GM12878 (cell line): ENCODE results near the gene CWF19L1. TPM values are rescaled to one million over a fixed set of nuclear protein-coding genes. Genes with fewer than 3 reads are reported as not detected.

Experiments
- BACH1 ChIP-seq: fragments of 450-650 bp; IDR thresholded peaks from 2 replicates; pipeline ENCODE4 v1.6.1; 2017; ENCODE audit warnings: mild to moderate bottlenecking, borderline replicate concordance
- CREM ChIP-seq: IDR thresholded peaks from 2 replicates; pipeline ENCODE4 v1.6.1; 2014; ENCODE audit warnings: antibody characterized with exemption, low read depth
- E4F1 ChIP-seq: fragments of 450-650 bp; IDR thresholded peaks from 2 replicates; pipeline ENCODE4 v1.6.1; 2018; ENCODE audit warnings: borderline replicate concordance, mild to moderate bottlenecking; ENCODE audit not compliant: partially characterized antibody
- EED ChIP-seq: sonication (generic); IDR thresholded peaks from 2 replicates; pipeline ENCODE4 v1.6.1; 2016; ENCODE audit warnings: antibody characterized with exemption, low read depth
- MAX ChIP-seq: IDR thresholded peaks from 2 replicates; pipeline ENCODE4 v1.6.1; 2012; ENCODE audit warnings: low read depth, low read length, improper control_type of control experiment
- MTA2 ChIP-seq: fragments of 450-650 bp; IDR thresholded peaks from 2 replicates; pipeline ENCODE4 v1.6.1; 2016; ENCODE audit warnings: low read depth, mild to moderate bottlenecking, moderate library complexity
- MYC ChIP-seq: IDR thresholded peaks from 2 replicates; pipeline ENCODE4 v1.6.1; 2011; ENCODE audit warnings: mild to moderate bottlenecking, low read length, moderate library complexity, inconsistent platforms; ENCODE audit not compliant: insufficient read depth, insufficient replicate concordance, insufficient read length, severe bottlenecking
- PAX8 ChIP-seq: fragments of 450-650 bp; IDR thresholded peaks from 2 replicates; pipeline ENCODE4 v1.6.1; 2017; ENCODE audit warnings: mild to moderate bottlenecking, moderate library complexity
- POLR2A ChIP-seq: IDR thresholded peaks from 2 replicates; pipeline ENCODE4 v1.6.1; 2011; ENCODE audit warnings: low read depth, mild to moderate bottlenecking, low read length
- RUNX3 ChIP-seq: IDR thresholded peaks from 2 replicates; pipeline ENCODE4 v1.6.1; 2012; ENCODE audit warnings: low read length, inconsistent platforms
- SKIL ChIP-seq: fragments of 450-650 bp; IDR thresholded peaks from 2 replicates; pipeline ENCODE4 v1.6.1; 2017; ENCODE audit warnings: mild to moderate bottlenecking, low read depth, inconsistent platforms; ENCODE audit not compliant: poor library complexity, severe bottlenecking
- SREBF1 ChIP-seq: IDR thresholded peaks from 2 replicates; pipeline ENCODE4 v1.6.1; 2012; ENCODE audit warnings: mild to moderate bottlenecking, low read length
- SRF ChIP-seq, 2 experiments: IDR thresholded peaks; 2 replicates each; pipeline ENCODE4 v1.6.1; 2011; ENCODE audit warnings: low read depth in 2 of 2, low read length in 2 of 2, mild to moderate bottlenecking in 1 of 2, moderate library complexity in 1 of 2
- USF2 ChIP-seq: IDR thresholded peaks from 2 replicates; pipeline ENCODE4 v1.6.1; 2011; ENCODE audit warnings: low read depth, low read length, improper control_type of control experiment, borderline replicate concordance
- WRNIP1 ChIP-seq: IDR thresholded peaks from 2 replicates; pipeline ENCODE4 v1.6.1; 2011; ENCODE audit warnings: low read depth, low read length, improper control_type of control experiment, borderline replicate concordance
- YBX1 ChIP-seq: fragments of 450-650 bp; IDR thresholded peaks from 2 replicates; pipeline ENCODE4 v1.6.1; 2016; ENCODE audit warnings: antibody characterized with exemption
- ZBTB40 ChIP-seq: fragments of 450-650 bp; IDR thresholded peaks from 2 replicates; pipeline ENCODE4 v1.6.1; 2016; ENCODE audit warnings: mild to moderate bottlenecking, moderate library complexity, borderline replicate concordance
- ZNF24 ChIP-seq: fragments of 450-650 bp; IDR thresholded peaks from 2 replicates; pipeline ENCODE4 v1.6.1; 2017; ENCODE audit warnings: antibody characterized with exemption, mild to moderate bottlenecking
- ZZZ3 ChIP-seq: IDR thresholded peaks from 2 replicates; pipeline ENCODE4 v1.6.1; 2011; ENCODE audit warnings: low read depth; ENCODE audit not compliant: control insufficient read depth, insufficient read length
- polyA plus RNA-seq, 11 experiments: library from polyadenylated mRNA; depleted of rRNA in 4 of 11; unstranded in 6 of 11; stranded (reverse) in 5 of 11; fragments of >200 nt; fragmentation: Nextera tagmentation in 4 of 11; fragmentation: Illumina TruSeq in 1 of 11; extraction: Ambion mirVana in 4 of 11; extraction: Trizol in 1 of 11; gene quantifications; 1 replicate in 1 of 11; 2 replicates in 10 of 11; pipeline versions ENCODE4 v1.2.1 to v1.2.3, GENCODE V29; 2011 to 2016; ENCODE audit warnings: inconsistent platforms in 2 of 11, missing spikeins in 2 of 11, low read depth in 1 of 11
- total RNA-seq, 4 experiments: library from RNA; depleted of rRNA in 3 of 4; stranded (reverse); fragments of >200 nt in 3 of 4; fragmentation: Illumina TruSeq in 1 of 4; extraction: Trizol in 1 of 4; gene quantifications; 2 replicates each; pipeline versions ENCODE4 v1.2.1 to v1.2.3, GENCODE V29; 2013 to 2021

The CWF19L1 gene
- total and polyA plus RNA-seq, 10 of the 15 experiments (the other 5 are each of a cell fraction or from before 2014, with no cell fraction given) = 30.2 to 51.7 (median 38.1) TPM

- TF ChIP-seq E4F1 (no peak), ZBTB40 (no peak), BACH1 (peak; percentile 72; the same call in 1 of the 2 replicates), YBX1 (no peak), MYC (no peak), EED (peak; percentile 63; the same call in 1 of the 2 replicates), RUNX3 (peak; percentile 55; the same call in 1 of the 2 replicates), CREM (peak; percentile 48), USF2 (no peak), ZZZ3 (no peak), MTA2 (no peak), POLR2A (peak; percentile 85), ZNF24 (peak; percentile 66), WRNIP1 (no peak), SREBF1 (no peak), SKIL (no peak), PAX8 (no peak), MAX (peak; percentile 91), SRF (IDR thresholded peaks at IDR 0.05; ENCODE audit: low read depth in 2 of 2, low read length in 2 of 2) (0 out of 4 replicates have a peak, but pooled peaks of 1 of the 2 experiments have one; percentile 7)
These were observed 81.8 kb downstream of the CWF19L1 start, which contains the start of gene ERLIN1 (continued) for GRCh38 chr10:100185364-100186252.
